SU-DHL-6 (cell line): Measurements from ENCODE around the gene USP28.

Source experiments
- EZH2phosphoT487 ChIP-seq: fragments of 200-600 bp; sonication (generic), shearing (Covaris generic); conservative IDR thresholded peaks from 2 replicates; pipeline ENCODE4 v1.6.1; 2018; ENCODE audit warnings: mild to moderate bottlenecking, antibody characterized with exemption, low read length, moderate library complexity, mixed read lengths
- TF ChIP-seq, protein P1 (sequence below): fragments of 200-600 bp; sonication (generic); IDR thresholded peaks from one replicate; pipeline ENCODE4 v1.5.1; 2017; ENCODE audit warnings: antibody characterized with exemption, mild to moderate bottlenecking, low read length, moderate library complexity; ENCODE audit not compliant: insufficient read depth, poor library complexity, severe bottlenecking

DNA sequence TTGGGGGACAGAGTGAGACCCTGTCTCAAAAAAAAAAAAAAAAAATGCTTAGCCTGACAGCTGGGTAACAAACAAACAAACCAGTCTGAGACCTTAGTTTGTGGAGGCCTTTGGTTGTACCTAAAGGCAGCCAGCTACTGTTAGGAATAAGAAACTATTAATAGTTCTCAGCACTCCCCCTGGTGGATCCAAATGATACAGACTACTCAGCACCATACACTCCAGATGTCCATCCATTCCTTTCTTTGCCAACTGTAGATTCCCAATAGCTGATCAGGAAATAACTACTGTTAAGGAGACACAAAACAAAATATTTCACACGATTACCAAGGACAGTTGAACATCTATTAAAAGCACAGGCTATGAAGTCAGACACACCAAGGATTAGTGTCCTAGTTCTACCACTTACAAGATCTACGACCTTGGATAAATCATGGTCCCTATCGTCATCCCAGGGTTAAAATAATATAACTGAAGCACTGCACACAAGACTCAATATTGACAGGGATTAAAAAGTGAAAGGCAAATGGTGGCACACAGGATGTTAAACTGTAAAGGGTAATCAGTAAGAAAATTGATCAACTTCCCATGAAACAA, 78.6 kb downstream of the USP28 start:
- TF ChIP-seq, protein P1, sequence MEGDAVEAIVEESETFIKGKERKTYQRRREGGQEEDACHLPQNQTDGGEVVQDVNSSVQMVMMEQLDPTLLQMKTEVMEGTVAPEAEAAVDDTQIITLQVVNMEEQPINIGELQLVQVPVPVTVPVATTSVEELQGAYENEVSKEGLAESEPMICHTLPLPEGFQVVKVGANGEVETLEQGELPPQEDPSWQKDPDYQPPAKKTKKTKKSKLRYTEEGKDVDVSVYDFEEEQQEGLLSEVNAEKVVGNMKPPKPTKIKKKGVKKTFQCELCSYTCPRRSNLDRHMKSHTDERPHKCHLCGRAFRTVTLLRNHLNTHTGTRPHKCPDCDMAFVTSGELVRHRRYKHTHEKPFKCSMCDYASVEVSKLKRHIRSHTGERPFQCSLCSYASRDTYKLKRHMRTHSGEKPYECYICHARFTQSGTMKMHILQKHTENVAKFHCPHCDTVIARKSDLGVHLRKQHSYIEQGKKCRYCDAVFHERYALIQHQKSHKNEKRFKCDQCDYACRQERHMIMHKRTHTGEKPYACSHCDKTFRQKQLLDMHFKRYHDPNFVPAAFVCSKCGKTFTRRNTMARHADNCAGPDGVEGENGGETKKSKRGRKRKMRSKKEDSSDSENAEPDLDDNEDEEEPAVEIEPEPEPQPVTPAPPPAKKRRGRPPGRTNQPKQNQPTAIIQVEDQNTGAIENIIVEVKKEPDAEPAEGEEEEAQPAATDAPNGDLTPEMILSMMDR: peak; percentile 56
- TF ChIP-seq EZH2phosphoT487: no peak
